Trophoblast cell (in vitro differentiated cells and primary cell): ENCODE results near the gene TMEM25.
"Not testable (repeated sequence)": the region's sequence is repeated elsewhere in the genome, so short reads cannot be mapped to it uniquely, and the experiment has no call there.

Experiments used
- DNase-seq, 2 donors: peaks; one replicate each; pipeline ENCODE4 v3.0.0-alpha.2; 2016
- H2AFZ ChIP-seq: 2 replicates; pipeline ENCODE4 v1.6.1; 2013; ENCODE audit warnings: low read length, moderate library complexity, mild to moderate bottlenecking; ENCODE audit not compliant: insufficient read depth, poor library complexity
- H2AK5ac ChIP-seq: 2 replicates; pipeline ENCODE4 v1.6.1; 2013; ENCODE audit warnings: mild to moderate bottlenecking, low read length
- H2BK120ac ChIP-seq: 2 replicates; pipeline ENCODE4 v1.6.1; 2013; ENCODE audit warnings: low read length, mild to moderate bottlenecking, moderate library complexity; ENCODE audit not compliant: insufficient read depth, poor library complexity
- H2BK12ac ChIP-seq: 2 replicates; pipeline ENCODE4 v1.6.1; 2013; ENCODE audit warnings: mild to moderate bottlenecking, low read length, moderate library complexity
- H2BK5ac ChIP-seq: 2 replicates; pipeline ENCODE4 v1.6.1; 2013; ENCODE audit warnings: low read length, low read depth, moderate library complexity, mild to moderate bottlenecking; ENCODE audit not compliant: poor library complexity
- H3K14ac ChIP-seq: 2 replicates; pipeline ENCODE4 v1.6.1; 2013; ENCODE audit warnings: mild to moderate bottlenecking, low read length
- H3K18ac ChIP-seq: 2 replicates; pipeline ENCODE4 v1.6.1; 2013; ENCODE audit warnings: mild to moderate bottlenecking, low read length
- H3K23ac ChIP-seq: 2 replicates; pipeline ENCODE4 v1.6.1; 2013; ENCODE audit warnings: low read length
- H3K27ac ChIP-seq: 2 replicates; pipeline ENCODE4 v1.5.1; 2013; ENCODE audit warnings: low read depth, mild to moderate bottlenecking, inconsistent platforms, low read length, moderate library complexity
- H3K27me3 ChIP-seq: 2 replicates; pipeline ENCODE4 v1.6.1; 2013; ENCODE audit warnings: inconsistent platforms, mild to moderate bottlenecking, low read length, moderate library complexity; ENCODE audit not compliant: insufficient read depth
- H3K36me3 ChIP-seq, 2 experiments: 1 replicate in 1 of 2; 2 replicates in 1 of 2; pipeline ENCODE4 v1.6.1; 2013; ENCODE audit warnings: low read length in 2 of 2, mild to moderate bottlenecking in 2 of 2, moderate library complexity in 1 of 2; ENCODE audit not compliant: insufficient read depth in 2 of 2, control insufficient read depth in 1 of 2
- H3K4ac ChIP-seq: 2 replicates; pipeline ENCODE4 v1.6.1; 2013; ENCODE audit warnings: low read depth, mild to moderate bottlenecking, low read length, moderate library complexity
- H3K4me1 ChIP-seq, 2 experiments: 1 replicate in 1 of 2; 2 replicates in 1 of 2; pipeline ENCODE4 v1.6.1; 2013; ENCODE audit warnings: low read length in 2 of 2, mild to moderate bottlenecking in 2 of 2, moderate library complexity in 1 of 2; ENCODE audit not compliant: insufficient read depth in 2 of 2, control insufficient read depth in 1 of 2
- H3K4me2 ChIP-seq: 2 replicates; pipeline ENCODE4 v1.6.1; 2013; ENCODE audit warnings: inconsistent platforms, mild to moderate bottlenecking, low read length, moderate library complexity
- H3K4me3 ChIP-seq: 2 replicates; pipeline ENCODE4 v1.5.1; 2013; ENCODE audit warnings: mild to moderate bottlenecking, low read depth, low read length, inconsistent platforms
- H3K79me1 ChIP-seq: one replicate; pipeline ENCODE4 v1.6.1; 2013; ENCODE audit warnings: low read length
- H3K79me2 ChIP-seq: 2 replicates; pipeline ENCODE4 v1.6.1; 2013; ENCODE audit warnings: low read length, mild to moderate bottlenecking; ENCODE audit not compliant: control insufficient read depth, insufficient read depth, poor library complexity
- H3K9ac ChIP-seq: 2 replicates; pipeline ENCODE4 v1.6.1; 2013; ENCODE audit warnings: mild to moderate bottlenecking, low read length
- H3K9me3 ChIP-seq: 2 replicates; pipeline ENCODE4 v1.6.1; 2013; ENCODE audit warnings: low read depth, mild to moderate bottlenecking, control low read depth, inconsistent platforms, low read length; ENCODE audit not compliant: insufficient read depth
- H4K12ac ChIP-seq: 2 replicates; pipeline ENCODE4 v1.6.1; 2013; ENCODE audit warnings: low read depth, mild to moderate bottlenecking, low read length, moderate library complexity
- H4K8ac ChIP-seq: 2 replicates; pipeline ENCODE4 v1.6.1; 2013; ENCODE audit warnings: low read depth, mild to moderate bottlenecking, low read length, moderate library complexity
- H4K91ac ChIP-seq: one replicate; pipeline ENCODE4 v1.6.1; 2013; ENCODE audit warnings: low read depth, mild to moderate bottlenecking, low read length, moderate library complexity
- WGBS: extraction: QIAGEN DNeasy Blood & Tissue Kit; methylation state at CpG from one replicate; pipeline ENCODE4 v1.1.7; 2013; ENCODE audit warnings: missing lambda C conversion rate; ENCODE audit not compliant: insufficient read length, insufficient coverage; ENCODE audit errors: extremely low coverage; 5-methylcytosine and 5-hydroxymethylcytosine counted together

Gene TMEM25

DNA sequence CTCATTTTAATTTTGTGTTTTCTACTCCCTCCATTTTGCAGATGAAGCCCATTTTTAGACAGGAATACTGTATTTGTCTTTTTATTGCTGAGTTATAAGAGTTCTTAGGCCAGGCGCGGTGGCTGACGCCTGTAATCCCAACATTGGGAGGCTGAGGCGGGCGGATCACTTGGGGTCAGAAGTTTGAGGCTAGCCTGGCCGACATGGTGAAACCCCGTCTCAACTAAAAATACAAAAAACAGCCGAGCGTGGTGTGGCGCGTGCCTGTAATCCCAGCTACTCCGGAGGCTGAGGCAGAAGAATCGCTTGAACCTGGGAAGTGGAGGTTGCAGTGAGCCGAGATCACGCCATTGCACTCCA is 40.7 kb downstream of the TMEM25 start:
- not testable (repeated sequence) for H2BK5ac ChIP-seq, H3K27ac ChIP-seq, H2AK5ac ChIP-seq, H3K9ac ChIP-seq, H2BK120ac ChIP-seq, H3K18ac ChIP-seq, DNase-seq, H3K4me1 ChIP-seq, H3K4me3 ChIP-seq, H3K36me3 ChIP-seq, H3K4ac ChIP-seq, H3K79me1 ChIP-seq, H3K27me3 ChIP-seq, H3K9me3 ChIP-seq, H3K14ac ChIP-seq, H2BK12ac ChIP-seq, H3K23ac ChIP-seq
- Histone ChIP-seq H2AFZ (peak overlapping the region; percentile 66), H3K79me2 (peaks cover 10% of the 10 kb centered on the region), H4K12ac (peak overlapping the region; percentile 64), H3K4me2 (peak overlapping the region; percentile 67), H4K91ac (peak overlapping the region; percentile 61), H4K8ac (peak overlapping the region; percentile 80)
- no CpG with 5 or more reads among the region's 15 CpGs for WGBS

DNA sequence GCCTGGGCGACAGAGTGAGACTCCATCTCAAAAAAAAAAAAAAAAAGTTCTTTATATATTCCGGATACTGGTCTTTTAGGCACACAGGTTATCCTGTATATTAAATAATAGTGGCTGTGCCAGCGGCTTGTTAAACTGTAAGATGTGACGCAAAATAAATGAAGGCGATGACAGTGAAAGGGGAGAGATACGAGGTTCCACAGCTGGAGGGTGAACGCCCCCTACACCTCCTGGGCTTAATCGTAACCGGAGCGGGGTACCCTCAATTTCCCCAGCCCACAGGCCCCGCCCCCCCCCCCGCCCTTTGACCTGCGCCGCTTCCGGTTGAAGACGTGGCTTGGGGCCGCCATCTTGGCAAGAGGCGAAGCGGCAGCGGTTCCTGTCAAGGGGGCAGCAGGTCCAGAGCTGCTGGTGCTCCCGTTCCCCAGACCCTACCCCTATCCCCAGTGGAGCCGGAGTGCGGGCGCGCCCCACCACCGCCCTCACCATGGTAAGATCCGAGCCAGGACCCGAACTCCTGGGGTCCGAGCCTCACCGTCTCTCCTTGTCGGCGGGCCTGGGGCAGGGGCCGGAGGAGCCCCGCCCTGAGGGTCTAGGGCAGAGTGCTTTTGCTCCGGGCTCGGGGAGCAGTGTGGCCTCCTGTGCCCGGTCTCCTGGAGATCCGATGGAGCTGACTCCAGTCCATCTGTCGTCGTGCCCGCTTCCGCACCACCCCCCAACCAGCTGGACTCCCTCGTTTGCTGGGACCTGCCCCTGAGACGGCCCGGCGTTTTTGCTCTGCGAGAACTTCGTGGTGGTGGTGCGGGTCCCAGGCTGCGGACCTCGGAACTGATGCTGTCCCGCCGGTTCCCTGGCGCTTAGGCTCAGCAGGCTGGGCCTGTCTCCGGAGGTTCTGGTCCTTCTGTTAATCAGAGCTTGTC is 41.3 kb downstream of the TMEM25 start, which contains the start of gene ARCN1:
ARCN1 (plus strand) TSS at position 349 of the 920 bp plus-strand sequence; CDS start at position 488, 139 bp downstream.
- Histone ChIP-seq H3K4me2 (peak within 1 kb of the TSS; percentile 67), H3K23ac (no peak within 1 kb of the TSS), H3K9me3 (no peaks in the 10 kb centered on the region), H3K14ac (peak within 1 kb of the TSS; percentile 99), H3K79me1 (peaks cover 6% of the 10 kb centered on the region), H3K4ac (peak within 1 kb of the TSS; percentile 100), H4K91ac (peak within 1 kb of the TSS; percentile 95), H3K27ac (peak within 1 kb of the TSS; percentile 86), H3K27me3 (no peaks in the 10 kb centered on the region), H4K8ac (peak within 1 kb of the TSS; percentile 98), H3K4me3 (peak within 1 kb of the TSS; percentile 99), H3K79me2 (peaks cover 15% of the 10 kb centered on the region), H2AK5ac (peak within 1 kb of the TSS; percentile 93), H3K9ac (peak within 1 kb of the TSS; percentile 99), H3K36me3 (peaks cover 2% of the 10 kb centered on the region in 2 experiments), H2BK12ac (no peak within 1 kb of the TSS), H4K12ac (peak within 1 kb of the TSS; percentile 91), H3K18ac (peak within 1 kb of the TSS; percentile 99), H2BK5ac (peak within 1 kb of the TSS; percentile 97), H2BK120ac (peak within 1 kb of the TSS; percentile 94), H2AFZ (peak within 1 kb of the TSS; percentile 86), H3K4me1 (peaks cover 2 to 6% of the 10 kb centered on the region in 2 experiments)
- WGBS, result no CpG with 5 or more reads among the region's 55 CpGs
- DNase-seq, result peak; percentile 72 to 73

DNA sequence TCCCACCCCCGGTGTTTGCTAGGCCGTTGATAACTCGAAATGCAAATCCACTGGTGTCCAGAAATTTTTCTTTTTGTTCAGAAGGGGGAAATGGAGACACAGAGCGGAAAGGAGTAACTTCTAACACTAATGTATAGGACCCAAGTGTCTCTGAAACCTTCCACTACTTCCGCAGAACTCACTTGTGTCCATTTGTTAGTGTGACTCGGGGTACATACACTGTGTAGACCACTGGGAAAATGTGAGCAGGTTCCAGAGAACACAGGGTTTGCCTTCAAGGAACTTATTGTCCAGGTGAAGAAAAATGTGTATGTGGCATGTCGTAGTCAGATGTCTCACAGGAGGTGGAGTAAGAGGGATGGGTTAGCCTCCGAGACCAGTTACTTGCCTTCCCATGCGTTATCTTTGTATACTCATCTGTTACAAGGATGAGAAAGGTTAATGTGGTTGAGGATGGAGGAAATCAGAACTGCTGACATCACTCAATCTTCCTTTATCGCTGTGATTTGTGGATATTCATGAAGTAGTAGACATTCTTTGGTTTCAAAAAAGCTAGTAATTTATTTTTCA is 42.1 kb downstream of the TMEM25 start:
- DNase-seq, result peak; percentile 23 to 62
- no peak overlapping the region for H2BK12ac ChIP-seq
- H3K9me3 ChIP-seq, result no peaks in the 10 kb centered on the region
- peaks cover 3% of the 10 kb centered on the region in 2 experiments for H3K36me3 ChIP-seq
- no peak overlapping the region for H3K18ac ChIP-seq
- H3K23ac ChIP-seq, result no peak overlapping the region
- no peaks in the 10 kb centered on the region for H3K27me3 ChIP-seq
- peak overlapping the region; percentile 95 for H4K91ac ChIP-seq
- H2BK120ac ChIP-seq, result peak overlapping the region; percentile 94
- peak overlapping the region; percentile 86 for H3K27ac ChIP-seq
- peak overlapping the region; percentile 97 for H2BK5ac ChIP-seq
- H3K14ac ChIP-seq, result peak overlapping the region; percentile 99
- H3K79me2 ChIP-seq, result peaks cover 17% of the 10 kb centered on the region
- H3K4me2 ChIP-seq, result peak overlapping the region; percentile 67
- H4K8ac ChIP-seq, result peak overlapping the region; percentile 98
- peaks cover 2 to 6% of the 10 kb centered on the region in 2 experiments for H3K4me1 ChIP-seq
- peak overlapping the region; percentile 99 for H3K9ac ChIP-seq
- H3K79me1 ChIP-seq, result peaks cover 6% of the 10 kb centered on the region
- peak overlapping the region; percentile 99 for H3K4me3 ChIP-seq
- H3K4ac ChIP-seq, result peak overlapping the region; percentile 100
- H4K12ac ChIP-seq, result peak overlapping the region; percentile 91
- peak overlapping the region; percentile 93 for H2AK5ac ChIP-seq
- peak overlapping the region; percentile 86 for H2AFZ ChIP-seq
- no CpG with 5 or more reads among the region's 10 CpGs for WGBS

DNA sequence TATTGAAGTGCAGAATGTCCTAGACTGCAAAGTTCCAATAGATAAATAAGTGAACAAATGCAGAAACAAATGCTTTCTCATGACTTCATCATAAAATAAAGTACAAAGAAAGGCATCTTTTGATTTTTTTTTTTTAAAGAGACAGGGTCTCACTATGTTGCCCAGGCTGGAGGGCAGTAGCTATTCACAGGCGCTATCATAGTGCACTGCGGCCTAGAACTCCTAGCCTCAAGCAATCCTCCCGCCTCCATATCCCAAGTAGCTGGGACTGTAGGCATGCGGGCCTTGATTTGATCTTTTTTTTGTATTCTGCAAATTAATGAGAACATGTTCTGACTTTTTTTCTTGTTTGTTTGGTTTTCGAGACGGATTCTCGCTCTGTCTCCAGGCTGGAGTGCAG is 43.6 kb downstream of the TMEM25 start:
- Histone ChIP-seq H2BK12ac (no peak overlapping the region), H3K18ac (no peak overlapping the region), H3K9me3 (no peaks in the 10 kb centered on the region), H3K23ac (no peak overlapping the region), H2AK5ac (no peak overlapping the region), H3K36me3 (peaks cover 3% of the 10 kb centered on the region in 2 experiments), H3K79me1 (peaks cover 6% of the 10 kb centered on the region), H4K12ac (peak overlapping the region; percentile 54), H3K79me2 (peaks cover 17% of the 10 kb centered on the region), H3K4me3 (no peak overlapping the region), H3K4ac (peak overlapping the region; percentile 98), H3K27me3 (no peaks in the 10 kb centered on the region), H4K91ac (no peak overlapping the region), H4K8ac (no peak overlapping the region), H3K14ac (no peak overlapping the region), H2BK120ac (no peak overlapping the region), H3K4me2 (no peak overlapping the region), H2AFZ (no peak overlapping the region), H3K27ac (no peak overlapping the region), H3K9ac (no peak overlapping the region), H3K4me1 (peaks cover 2 to 6% of the 10 kb centered on the region in 2 experiments), H2BK5ac (no peak overlapping the region)
- DNase-seq, result peak; percentile 13 to 47
- no CpG with 5 or more reads among the region's 7 CpGs for WGBS
